Activated B cell treated with CpG ODN at 0.5 μM for 24 hours (primary cell): ENCODE results near the gene MYO1F. TPM values are rescaled to one million over a fixed set of nuclear protein-coding genes. Genes with fewer than 3 reads are reported as not detected.
"Not testable (repeated sequence)": the region's sequence is repeated elsewhere in the genome, so short reads cannot be mapped to it uniquely, and the experiment has no call there.

Experiments used
- ATAC-seq: fragments of 200-7000 bp; cut with Tn5 transposase; one replicate; pipeline ENCODE4 v1.10.0; 2021; ENCODE audit warnings: low read depth, mild to moderate bottlenecking, moderate library complexity
- CTCF ChIA-PET: fragments of 350-600 bp; sonication (Branson Sonifier 250); formaldehyde crosslinking; loops from one replicate; lab custom pipeline; 2021; ENCODE audit warnings: antibody characterized with exemption; lab: Charles Lee
- POLR2A ChIA-PET: fragments of 350-600 bp; sonication (Branson Sonifier 250); formaldehyde crosslinking; loops from one replicate; lab custom pipeline; 2021; ENCODE audit warnings: antibody characterized with exemption; lab: Charles Lee
- DNase-seq: peaks from one replicate; pipeline ENCODE4 v3.0.0; 2022
- H3K27ac Mint-ChIP-seq: one replicate; pipeline ENCODE4 v1.8.0; 2020; ENCODE audit warnings: mixed read lengths
- H3K27me3 Mint-ChIP-seq: one replicate; pipeline ENCODE4 v1.8.0; 2021; ENCODE audit warnings: mixed read lengths
- H3K36me3 Mint-ChIP-seq: one replicate; pipeline ENCODE4 v1.8.0; 2021; ENCODE audit warnings: low read depth, mixed read lengths
- H3K4me1 Mint-ChIP-seq: one replicate; pipeline ENCODE4 v1.8.0; 2021; ENCODE audit warnings: mixed read lengths
- H3K4me3 Mint-ChIP-seq: one replicate; pipeline ENCODE4 v1.8.0; 2020; ENCODE audit warnings: mild to moderate bottlenecking, mixed read lengths
- H3K9me3 Mint-ChIP-seq: one replicate; pipeline ENCODE4 v1.8.0; 2020; ENCODE audit warnings: mixed read lengths
- intact Hi-C: fragments of 100-400 bp; cut with micrococcal nuclease; formaldehyde crosslinking; loops from one replicate; pipeline ENCODE4 v1.15.1; 2024
- total RNA-seq: library from RNA; stranded (reverse); gene quantifications from 2 replicates; pipeline ENCODE4 v1.2.3, GENCODE V29; 2022
- TF ChIP-seq, protein P1 (sequence below): fragments of 200-600 bp; IDR thresholded peaks from one replicate; pipeline ENCODE4 v1.8.0; 2022; ENCODE audit warnings: antibody characterized with exemption, mild to moderate bottlenecking

MYO1F gene
- total RNA-seq, 1 donor from 2014 or later = 63.8 TPM

GRCh38 chr19:8557642-8558238 lies 19.5 kb downstream of the MYO1F start:
- no peak overlapping the region for H3K27ac Mint-ChIP-seq
- H3K4me1 Mint-ChIP-seq = no peaks in the 10 kb centered on the region
- peaks cover 32% of the 10 kb centered on the region for H3K36me3 Mint-ChIP-seq
- H3K27me3 Mint-ChIP-seq = no peaks in the 10 kb centered on the region
- H3K4me3 Mint-ChIP-seq = no peak overlapping the region
- ATAC-seq = no peak
- no peak for DNase-seq
- intact Hi-C loops = no loop called here
- no peaks in the 10 kb centered on the region for H3K9me3 Mint-ChIP-seq
- CTCF ChIA-PET = no interaction called here
- TF ChIP-seq, protein P1, sequence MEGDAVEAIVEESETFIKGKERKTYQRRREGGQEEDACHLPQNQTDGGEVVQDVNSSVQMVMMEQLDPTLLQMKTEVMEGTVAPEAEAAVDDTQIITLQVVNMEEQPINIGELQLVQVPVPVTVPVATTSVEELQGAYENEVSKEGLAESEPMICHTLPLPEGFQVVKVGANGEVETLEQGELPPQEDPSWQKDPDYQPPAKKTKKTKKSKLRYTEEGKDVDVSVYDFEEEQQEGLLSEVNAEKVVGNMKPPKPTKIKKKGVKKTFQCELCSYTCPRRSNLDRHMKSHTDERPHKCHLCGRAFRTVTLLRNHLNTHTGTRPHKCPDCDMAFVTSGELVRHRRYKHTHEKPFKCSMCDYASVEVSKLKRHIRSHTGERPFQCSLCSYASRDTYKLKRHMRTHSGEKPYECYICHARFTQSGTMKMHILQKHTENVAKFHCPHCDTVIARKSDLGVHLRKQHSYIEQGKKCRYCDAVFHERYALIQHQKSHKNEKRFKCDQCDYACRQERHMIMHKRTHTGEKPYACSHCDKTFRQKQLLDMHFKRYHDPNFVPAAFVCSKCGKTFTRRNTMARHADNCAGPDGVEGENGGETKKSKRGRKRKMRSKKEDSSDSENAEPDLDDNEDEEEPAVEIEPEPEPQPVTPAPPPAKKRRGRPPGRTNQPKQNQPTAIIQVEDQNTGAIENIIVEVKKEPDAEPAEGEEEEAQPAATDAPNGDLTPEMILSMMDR = no peak
- POLR2A ChIA-PET = interaction anchor here (0.6 kb wide), 1 partner anchor 9 kb away, joined by 9 read pairs; no protein-coding TSS in a partner anchor

- H3K9me3 Mint-ChIP-seq, POLR2A ChIA-PET, DNase-seq, H3K4me1 Mint-ChIP-seq, H3K27ac Mint-ChIP-seq, H3K27me3 Mint-ChIP-seq, H3K4me3 Mint-ChIP-seq, ATAC-seq, CTCF ChIA-PET, intact Hi-C loops: not testable (repeated sequence)
- H3K36me3 Mint-ChIP-seq = peaks cover 47% of the 10 kb centered on the region
Measured at GRCh38 chr19:8553729-8554128, 23.5 kb downstream of the MYO1F start.

GRCh38 chr19:8552810-8553209 lies 24.4 kb downstream of the MYO1F start:
- CTCF ChIA-PET = no interaction called here
- H3K27me3 Mint-ChIP-seq = no peaks in the 10 kb centered on the region
- no peak overlapping the region for H3K4me3 Mint-ChIP-seq
- H3K9me3 Mint-ChIP-seq = no peaks in the 10 kb centered on the region
- TF ChIP-seq, protein P1 = no peak
- no peaks in the 10 kb centered on the region for H3K4me1 Mint-ChIP-seq
- POLR2A ChIA-PET = no interaction called here
- intact Hi-C loops = no loop called here
- ATAC-seq = no peak
- H3K27ac Mint-ChIP-seq = no peak overlapping the region
- no peak for DNase-seq
- peaks cover 46% of the 10 kb centered on the region for H3K36me3 Mint-ChIP-seq

DNA sequence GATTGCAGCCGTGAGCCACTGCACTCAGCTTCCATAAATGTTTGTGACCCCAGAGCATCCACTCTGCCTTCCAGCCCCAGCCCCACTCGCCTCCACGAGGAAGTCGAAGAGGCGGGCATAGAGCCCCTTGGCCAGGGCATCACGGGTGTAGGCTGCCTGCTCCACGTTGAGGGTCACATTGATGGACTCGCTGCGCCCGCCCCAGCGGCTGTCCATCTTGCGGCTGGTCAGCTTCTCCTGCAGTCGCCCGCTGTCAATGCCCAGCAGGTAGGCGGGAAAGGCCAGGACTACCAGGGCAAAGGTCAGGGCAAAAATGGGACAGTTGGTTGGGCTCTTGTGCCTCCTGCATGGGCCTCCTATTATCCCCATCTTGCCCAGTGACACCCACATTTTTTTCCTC lies 27.2 kb downstream of the MYO1F start:
- DNase-seq (no peak), ATAC-seq (no peak)
- Mint-ChIP-seq H3K36me3 (peaks cover 51% of the 10 kb centered on the region), H3K27ac (no peak overlapping the region), H3K9me3 (no peaks in the 10 kb centered on the region), H3K4me3 (no peak overlapping the region), H3K27me3 (no peaks in the 10 kb centered on the region), H3K4me1 (no peaks in the 10 kb centered on the region)
- TF ChIP-seq, protein P1 = no peak
- POLR2A ChIA-PET = no interaction called here
- intact Hi-C loops = no loop called here
- CTCF ChIA-PET = no interaction called here

GRCh38 chr19:8545743-8546142 lies 31.5 kb downstream of the MYO1F start:
- Mint-ChIP-seq H3K4me3 (no peak overlapping the region), H3K36me3 (peaks cover 25% of the 10 kb centered on the region), H3K27ac (no peak overlapping the region), H3K4me1 (no peaks in the 10 kb centered on the region), H3K27me3 (no peaks in the 10 kb centered on the region), H3K9me3 (no peaks in the 10 kb centered on the region)
- DNase-seq (no peak), ATAC-seq (no peak)
- CTCF ChIA-PET = interaction anchor here (0.8 kb wide), 1 partner anchor 33 kb away, joined by 3 read pairs; no protein-coding TSS in a partner anchor
- POLR2A ChIA-PET = no interaction called here
- intact Hi-C loops = no loop called here
- TF ChIP-seq, protein P1 = no peak

- no peak for DNase-seq
- ChIA-PET POLR2A (no interaction called here), CTCF (no interaction called here)
- Mint-ChIP-seq H3K27ac (no peak overlapping the region), H3K9me3 (no peaks in the 10 kb centered on the region), H3K4me1 (no peaks in the 10 kb centered on the region), H3K4me3 (no peak overlapping the region), H3K27me3 (no peaks in the 10 kb centered on the region), H3K36me3 (peaks cover 33% of the 10 kb centered on the region)
- ATAC-seq = no peak
- intact Hi-C loops = no loop called here
- TF ChIP-seq, protein P1 = no peak
Measured at GRCh38 chr19:8544168-8544567, 33.1 kb downstream of the MYO1F start.
